ENCODE data around the gene ANO1. TPM values are rescaled to one million over a fixed set of nuclear protein-coding genes. Genes with fewer than 3 reads are reported as not detected.

Gene ANO1
- total and polyA plus RNA-seq, 12 donors: 0.67 to 6.7 (median 2.2) TPM

DNA sequence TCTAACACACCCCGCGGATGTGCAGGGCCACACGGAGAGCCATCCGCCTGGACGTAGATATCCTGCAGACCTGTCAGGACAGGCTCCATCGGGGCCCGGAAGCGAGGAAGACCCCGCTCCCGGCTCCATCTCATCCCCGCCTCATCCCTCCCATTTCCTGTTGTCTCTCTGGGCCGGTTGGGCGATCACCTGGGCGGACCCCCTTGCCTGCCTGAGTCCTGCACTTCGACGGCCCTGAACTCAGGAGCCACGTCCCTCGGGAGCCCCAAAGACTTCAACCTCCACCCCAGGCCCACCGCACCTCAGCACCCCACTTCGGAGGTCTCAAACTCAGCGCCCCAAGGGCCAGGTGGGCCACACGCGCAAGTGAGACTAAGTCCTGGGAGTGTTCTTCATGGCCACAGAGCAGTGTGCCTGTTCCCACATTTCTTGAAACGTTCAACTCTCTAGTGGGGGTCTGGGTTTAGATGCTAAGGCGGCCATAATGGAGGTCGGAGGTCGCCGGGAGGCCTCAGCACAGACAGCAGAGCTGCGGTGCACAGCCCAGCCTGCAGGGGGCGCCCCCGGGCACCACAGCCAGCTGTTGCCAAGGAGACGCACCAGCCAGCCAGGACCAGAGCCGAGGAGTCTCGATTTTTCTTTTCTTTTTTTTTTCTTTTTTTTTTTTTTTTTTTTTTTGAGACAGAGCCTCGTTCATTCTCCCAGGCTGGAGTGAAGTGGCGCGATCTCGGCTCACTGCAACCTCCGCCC is 99.0 kb downstream of the ANO1 start:
- intact Hi-C loops (cut with DNase I): no loop called here
- no peaks in the 10 kb centered on the region for H3K36me3 ChIP-seq (replicated peaks in 1 of 2)
- no peaks in the 10 kb centered on the region for H3K9me3 ChIP-seq (replicated peaks in 1 of 3)
- TF ChIP-seq POLR2A (IDR thresholded peaks at IDR 0.05) (no peak), CTCF (IDR thresholded peaks at IDR 0.05) (peak in 5 of 6 experiments; percentile 11 to 44 (median 25))
- no peaks in the 10 kb centered on the region for H3K27me3 ChIP-seq
- H3K4me3 ChIP-seq: no peak overlapping the region
- no peak overlapping the region for H3K27ac ChIP-seq
- whole genome bisulfite sequencing, 4 donors: 83 to 86% (median 85%) methylated on average over 29 to 39 of the region's 39 CpGs
- DNase-seq: peak in 2 of 7 donors; percentile 30 to 39
- no peaks in the 10 kb centered on the region for H3K4me1 ChIP-seq (replicated peaks in 1 of 2)

DNA sequence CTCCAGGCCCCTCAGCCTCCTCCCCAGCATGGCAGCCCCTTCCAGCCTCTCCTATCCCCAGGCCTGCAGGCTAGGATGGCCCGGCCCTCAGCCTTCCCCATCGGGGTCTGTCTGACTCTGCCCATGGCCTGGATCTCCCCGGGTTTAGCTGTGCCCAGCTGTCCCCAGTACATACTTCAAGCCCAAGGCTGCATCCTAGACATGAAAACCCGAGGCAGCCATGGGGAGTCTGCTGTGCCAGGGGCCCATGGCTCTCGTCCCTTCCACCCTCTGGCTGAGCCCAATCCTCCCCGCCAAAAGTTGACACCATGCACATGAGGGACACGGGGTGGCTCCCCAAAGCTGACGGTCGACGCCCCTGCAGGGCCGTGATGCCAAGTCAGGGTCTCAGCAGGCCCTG is 102.8 kb downstream of the ANO1 start:
- 83 to 90% (median 85%) methylated on average over 2 to 11 of the region's 11 CpGs; no CpG with 5 or more reads in 1 of the 4 donors for WGBS, 4 donors
- H3K27ac ChIP-seq: no peak overlapping the region
- intact Hi-C loops (cut with DNase I): no loop called here
- no peaks in the 10 kb centered on the region for H3K27me3 ChIP-seq
- H3K36me3 ChIP-seq (replicated peaks in 1 of 2): no peaks in the 10 kb centered on the region
- H3K4me1 ChIP-seq (replicated peaks in 1 of 2): no peaks in the 10 kb centered on the region
- no peak for TF ChIP-seq POLR2A (IDR thresholded peaks at IDR 0.05)
- no peak for TF ChIP-seq CTCF (IDR thresholded peaks at IDR 0.05)
- DNase-seq: no peak
- H3K9me3 ChIP-seq (replicated peaks in 1 of 3): no peaks in the 10 kb centered on the region
- no peak overlapping the region for H3K4me3 ChIP-seq

DNA sequence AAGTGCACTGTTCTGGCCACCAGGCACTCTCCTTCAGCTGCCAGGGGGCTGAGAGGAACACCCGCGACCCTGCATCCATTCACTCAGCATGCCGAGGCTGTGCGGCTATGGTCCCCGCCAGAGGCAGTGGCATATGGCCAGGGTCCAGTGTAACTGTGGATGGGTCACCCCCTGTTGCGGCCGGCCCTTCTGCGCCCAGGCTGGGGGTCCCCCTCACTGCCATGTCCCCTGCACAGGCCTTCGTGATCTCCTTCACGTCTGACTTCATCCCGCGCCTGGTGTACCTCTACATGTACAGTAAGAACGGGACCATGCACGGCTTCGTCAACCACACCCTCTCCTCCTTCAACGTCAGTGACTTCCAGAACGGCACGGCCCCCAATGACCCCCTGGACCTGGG is 104.1 kb downstream of the ANO1 start:
- H3K4me3 ChIP-seq: no peak overlapping the region
- no peaks in the 10 kb centered on the region for H3K36me3 ChIP-seq (replicated peaks in 1 of 2)
- H3K9me3 ChIP-seq (replicated peaks in 1 of 3): no peaks in the 10 kb centered on the region
- no peak for DNase-seq
- no peak for TF ChIP-seq CTCF (IDR thresholded peaks at IDR 0.05)
- no peak for TF ChIP-seq POLR2A (IDR thresholded peaks at IDR 0.05)
- intact Hi-C loops (cut with DNase I): no loop called here
- WGBS, 4 donors: 80 to 87% (median 83%) methylated on average over 13 to 18 of the region's 18 CpGs
- H3K4me1 ChIP-seq (replicated peaks in 1 of 2): no peaks in the 10 kb centered on the region
- no peaks in the 10 kb centered on the region for H3K27me3 ChIP-seq
- H3K27ac ChIP-seq: no peak overlapping the region

GRCh38 chr11:70183032-70183431 is 104.9 kb downstream of the ANO1 start:
- Histone ChIP-seq H3K27me3 (no peaks in the 10 kb centered on the region), H3K9me3 (replicated peaks in 1 of 3) (no peaks in the 10 kb centered on the region), H3K36me3 (replicated peaks in 1 of 2) (no peaks in the 10 kb centered on the region), H3K27ac (no peak overlapping the region), H3K4me3 (no peak overlapping the region), H3K4me1 (replicated peaks in 1 of 2) (no peaks in the 10 kb centered on the region)
- intact Hi-C loops (cut with DNase I): no loop called here
- WGBS, 4 donors: 94 to 100% (median 98%) methylated on average over 1 of the region's 1 CpG
- TF ChIP-seq POLR2A (IDR thresholded peaks at IDR 0.05) (no peak), CTCF (IDR thresholded peaks at IDR 0.05) (no peak)
- no peak for DNase-seq
